WTC11 (cell line): ENCODE results near the gene TMEM145. TPM values are rescaled to one million over a fixed set of nuclear protein-coding genes. Genes with fewer than 3 reads are reported as not detected.

Source experiments
- ATAC-seq: fragments of 200-7000 bp; cut with Tn5 transposase; 2 replicates; pipeline ENCODE4 v1.10.0; 2021; ENCODE audit warnings: mild to moderate bottlenecking, moderate library complexity
- CTCF ChIA-PET: fragments of 300-600 bp; sonication (Branson Sonifier 250); formaldehyde crosslinking; loops from one replicate; lab custom pipeline; 2021; ENCODE audit warnings: antibody characterized with exemption; lab: Charles Lee
- POLR2A ChIA-PET: fragments of 350-600 bp; sonication (Branson Sonifier 250); formaldehyde crosslinking; loops from one replicate; lab custom pipeline; 2021; ENCODE audit warnings: antibody characterized with exemption; lab: Charles Lee
- DNase-seq: peaks from one replicate; pipeline ENCODE4 v3.0.0; 2021; ENCODE audit warnings: low spot score
- H3K27ac Mint-ChIP-seq: 2 replicates; pipeline ENCODE4 v1.8.0; 2021; ENCODE audit warnings: mixed read lengths
- H3K27me3 Mint-ChIP-seq: 2 replicates; pipeline ENCODE4 v1.8.0; 2021; ENCODE audit warnings: low read depth, mild to moderate bottlenecking, moderate library complexity, mixed read lengths
- H3K36me3 Mint-ChIP-seq: 2 replicates; pipeline ENCODE4 v1.8.0; 2021; ENCODE audit warnings: mixed read lengths
- H3K4me1 Mint-ChIP-seq: 2 replicates; pipeline ENCODE4 v1.8.0; 2022; ENCODE audit warnings: mixed read lengths
- H3K4me3 Mint-ChIP-seq: 2 replicates; pipeline ENCODE4 v1.8.0; 2021; ENCODE audit warnings: mild to moderate bottlenecking, moderate library complexity, mixed read lengths
- H3K9me3 Mint-ChIP-seq: 2 replicates; pipeline ENCODE4 v1.8.0; 2021; ENCODE audit warnings: mixed read lengths
- CBFB ChIP-seq: sonication (generic); formaldehyde crosslinking; IDR thresholded peaks from 2 replicates; pipeline ENCODE4 v1.8.1; 2022; ENCODE audit warnings: mild to moderate bottlenecking, low read depth, missing genetic modification reagents
- CREM ChIP-seq: sonication (generic); formaldehyde crosslinking; IDR thresholded peaks from 2 replicates; pipeline ENCODE4 v1.8.1; 2022; ENCODE audit warnings: mild to moderate bottlenecking, missing genetic modification reagents, moderate library complexity
- FOXK1 ChIP-seq: sonication (generic); formaldehyde crosslinking; IDR thresholded peaks from 2 replicates; pipeline ENCODE4 v1.8.0; 2022; ENCODE audit warnings: mild to moderate bottlenecking, moderate library complexity, missing genetic modification reagents
- NFE2L1 ChIP-seq: sonication (generic); formaldehyde crosslinking; IDR thresholded peaks from 2 replicates; pipeline ENCODE4 v1.8.1; 2023; ENCODE audit warnings: missing genetic modification reagents
- RORB ChIP-seq: fragments of 250-450 bp; sonication (Bioruptor Pico); IDR thresholded peaks from 2 replicates; pipeline ENCODE4 v1.9.0; 2021; ENCODE audit warnings: mild to moderate bottlenecking
- SP1 ChIP-seq: sonication (generic); formaldehyde crosslinking; conservative IDR thresholded peaks from 2 replicates; pipeline ENCODE4 v1.8.1; 2022; ENCODE audit warnings: missing genetic modification reagents
- TEAD4 ChIP-seq: sonication (generic); formaldehyde crosslinking; IDR thresholded peaks from 2 replicates; pipeline ENCODE4 v1.8.0; 2022; ENCODE audit warnings: mild to moderate bottlenecking, missing genetic modification reagents
- ZBTB21 ChIP-seq: sonication (generic); formaldehyde crosslinking; IDR thresholded peaks from 2 replicates; pipeline ENCODE4 v1.8.1; 2023; ENCODE audit warnings: mild to moderate bottlenecking, missing genetic modification reagents, borderline replicate concordance
- ZNF232 ChIP-seq: sonication (generic); formaldehyde crosslinking; IDR thresholded peaks from 2 replicates; pipeline ENCODE4 v1.8.0; 2022; ENCODE audit warnings: mild to moderate bottlenecking, missing genetic modification reagents
- ZNF396 ChIP-seq: fragments of 250-450 bp; sonication (Bioruptor Pico); IDR thresholded peaks from 2 replicates; pipeline ENCODE4 v1.8.0; 2021; ENCODE audit warnings: mild to moderate bottlenecking, moderate library complexity, borderline replicate concordance
- ZNF423 ChIP-seq: fragments of 250-450 bp; sonication (Bioruptor Pico); IDR thresholded peaks from 2 replicates; pipeline ENCODE4 v2.1.2; 2022; ENCODE audit warnings: mild to moderate bottlenecking, moderate library complexity
- total RNA-seq: library from RNA; stranded (reverse); gene quantifications from 3 replicates; pipeline ENCODE4 v1.2.3, GENCODE V29; 2021
- TF ChIP-seq, protein P1 (sequence below): sonication (generic); formaldehyde crosslinking; IDR thresholded peaks from 2 replicates; pipeline ENCODE4 v1.8.0; 2022; ENCODE audit warnings: mild to moderate bottlenecking, missing genetic modification reagents
- TF ChIP-seq, protein P2 (sequence below): sonication (generic); formaldehyde crosslinking; IDR thresholded peaks from 2 replicates; pipeline ENCODE4 v1.8.1; 2022; ENCODE audit warnings: mild to moderate bottlenecking, missing genetic modification reagents, moderate library complexity, borderline replicate concordance
- TF ChIP-seq, protein P3 (sequence below): sonication (generic); formaldehyde crosslinking; IDR thresholded peaks from 2 replicates; pipeline ENCODE4 v1.8.0; 2022; ENCODE audit warnings: mild to moderate bottlenecking, missing genetic modification reagents
- TF ChIP-seq, protein P4 (sequence below): fragments of 250-450 bp; sonication (Bioruptor Pico); IDR thresholded peaks from 2 replicates; pipeline ENCODE4 v2.1.2; 2022; ENCODE audit warnings: mild to moderate bottlenecking, moderate library complexity
- TF ChIP-seq, protein P5 (sequence below): sonication (generic); formaldehyde crosslinking; conservative IDR thresholded peaks from 2 replicates; pipeline ENCODE4 v1.8.1; 2023; ENCODE audit warnings: mild to moderate bottlenecking, low read depth, missing genetic modification reagents, moderate library complexity
- TF ChIP-seq, protein P6 (sequence below): sonication (generic); formaldehyde crosslinking; IDR thresholded peaks from 2 replicates; pipeline ENCODE4 v1.8.1; 2023; ENCODE audit warnings: mild to moderate bottlenecking, missing genetic modification reagents, moderate library complexity
- TF ChIP-seq, protein P7 (sequence below): fragments of 250-450 bp; sonication (Bioruptor Pico); IDR thresholded peaks from 2 replicates; pipeline ENCODE4 v1.8.0; 2021; ENCODE audit warnings: mild to moderate bottlenecking

The TMEM145 gene
- total RNA-seq, 1 experiment from 2014 or later: 6.9 TPM

DNA sequence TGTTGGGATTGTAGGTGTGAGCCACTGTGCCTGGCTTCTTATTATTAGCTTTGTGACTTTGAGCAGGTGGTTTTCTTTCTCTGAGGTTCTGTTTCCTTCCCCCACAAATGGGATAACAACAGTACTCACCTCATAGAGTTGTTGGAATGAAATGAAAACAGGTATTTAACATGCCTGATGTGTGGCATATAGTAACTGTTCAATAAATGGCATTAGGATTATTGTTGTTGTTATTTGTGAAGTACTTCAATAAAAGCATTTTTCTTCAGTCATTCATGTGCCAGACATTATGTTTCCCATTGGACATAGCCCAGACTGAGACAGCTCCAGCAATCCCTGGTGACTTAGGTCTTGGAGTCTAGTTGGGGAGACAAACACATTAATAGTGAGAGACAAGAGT lies 13.9 kb downstream of the TMEM145 start:
- CTCF ChIA-PET: interaction anchor here (2.0 kb wide), 1 partner anchor 16 kb away, joined by 12 read pairs; no protein-coding TSS in a partner anchor
- POLR2A ChIA-PET: no interaction called here
- no peak overlapping the region; the same call in 1 of the 2 replicates for H3K27ac Mint-ChIP-seq

DNA sequence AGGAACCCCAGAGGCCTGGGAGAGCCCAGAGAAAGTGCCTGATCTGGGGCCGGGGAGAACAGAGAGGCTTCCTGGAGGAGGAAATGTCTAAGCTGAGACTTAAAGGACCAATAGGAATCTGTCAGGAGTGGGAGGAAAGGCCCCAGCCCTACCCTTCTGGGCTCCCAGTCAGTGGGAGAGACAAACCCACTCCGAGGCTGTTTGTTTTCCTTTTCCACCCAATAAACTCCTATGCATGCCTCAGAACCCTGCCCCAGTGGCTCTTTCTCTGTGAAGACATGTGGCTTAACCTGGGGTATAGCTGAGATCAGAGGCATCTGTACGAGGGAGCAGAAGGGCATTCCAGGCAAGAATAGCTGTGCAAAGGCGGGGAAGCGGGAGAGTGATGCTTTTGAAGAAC lies 14.3 kb downstream of the TMEM145 start:
- Mint-ChIP-seq H3K9me3 (no peaks in the 10 kb centered on the region), H3K4me3 (peak overlapping the region; percentile 95), H3K27me3 (peaks cover 18% of the 10 kb centered on the region), H3K36me3 (no peaks in the 10 kb centered on the region), H3K4me1 (peaks cover 27% of the 10 kb centered on the region), H3K27ac (no peak overlapping the region)
- TF ChIP-seq ZNF232 (CRISPR knock-in tag): no peak
- TF ChIP-seq NFE2L1 (CRISPR knock-in tag): no peak
- no peak for TF ChIP-seq ZBTB21 (CRISPR knock-in tag)
- no peak for TF ChIP-seq ZNF423
- TF ChIP-seq SP1 (CRISPR knock-in tag): no peak
- TF ChIP-seq, protein P1, sequence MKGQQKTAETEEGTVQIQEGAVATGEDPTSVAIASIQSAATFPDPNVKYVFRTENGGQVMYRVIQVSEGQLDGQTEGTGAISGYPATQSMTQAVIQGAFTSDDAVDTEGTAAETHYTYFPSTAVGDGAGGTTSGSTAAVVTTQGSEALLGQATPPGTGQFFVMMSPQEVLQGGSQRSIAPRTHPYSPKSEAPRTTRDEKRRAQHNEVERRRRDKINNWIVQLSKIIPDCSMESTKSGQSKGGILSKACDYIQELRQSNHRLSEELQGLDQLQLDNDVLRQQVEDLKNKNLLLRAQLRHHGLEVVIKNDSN (CRISPR knock-in tag): no peak
- TF ChIP-seq, protein P2, sequence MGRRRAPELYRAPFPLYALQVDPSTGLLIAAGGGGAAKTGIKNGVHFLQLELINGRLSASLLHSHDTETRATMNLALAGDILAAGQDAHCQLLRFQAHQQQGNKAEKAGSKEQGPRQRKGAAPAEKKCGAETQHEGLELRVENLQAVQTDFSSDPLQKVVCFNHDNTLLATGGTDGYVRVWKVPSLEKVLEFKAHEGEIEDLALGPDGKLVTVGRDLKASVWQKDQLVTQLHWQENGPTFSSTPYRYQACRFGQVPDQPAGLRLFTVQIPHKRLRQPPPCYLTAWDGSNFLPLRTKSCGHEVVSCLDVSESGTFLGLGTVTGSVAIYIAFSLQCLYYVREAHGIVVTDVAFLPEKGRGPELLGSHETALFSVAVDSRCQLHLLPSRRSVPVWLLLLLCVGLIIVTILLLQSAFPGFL: no peak
- TF ChIP-seq, protein P3, sequence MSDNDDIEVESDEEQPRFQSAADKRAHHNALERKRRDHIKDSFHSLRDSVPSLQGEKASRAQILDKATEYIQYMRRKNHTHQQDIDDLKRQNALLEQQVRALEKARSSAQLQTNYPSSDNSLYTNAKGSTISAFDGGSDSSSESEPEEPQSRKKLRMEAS (CRISPR knock-in tag): no peak
- no peak for TF ChIP-seq RORB (CRISPR knock-in tag)
- TF ChIP-seq, protein P4, sequence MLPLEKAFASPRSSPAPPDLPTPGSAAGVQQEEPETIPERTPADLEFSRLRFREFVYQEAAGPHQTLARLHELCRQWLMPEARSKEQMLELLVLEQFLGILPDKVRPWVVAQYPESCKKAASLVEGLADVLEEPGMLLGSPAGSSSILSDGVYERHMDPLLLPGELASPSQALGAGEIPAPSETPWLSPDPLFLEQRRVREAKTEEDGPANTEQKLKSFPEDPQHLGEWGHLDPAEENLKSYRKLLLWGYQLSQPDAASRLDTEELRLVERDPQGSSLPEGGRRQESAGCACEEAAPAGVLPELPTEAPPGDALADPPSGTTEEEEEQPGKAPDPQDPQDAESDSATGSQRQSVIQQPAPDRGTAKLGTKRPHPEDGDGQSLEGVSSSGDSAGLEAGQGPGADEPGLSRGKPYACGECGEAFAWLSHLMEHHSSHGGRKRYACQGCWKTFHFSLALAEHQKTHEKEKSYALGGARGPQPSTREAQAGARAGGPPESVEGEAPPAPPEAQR (CRISPR knock-in tag): no peak
- TF ChIP-seq, protein P5, sequence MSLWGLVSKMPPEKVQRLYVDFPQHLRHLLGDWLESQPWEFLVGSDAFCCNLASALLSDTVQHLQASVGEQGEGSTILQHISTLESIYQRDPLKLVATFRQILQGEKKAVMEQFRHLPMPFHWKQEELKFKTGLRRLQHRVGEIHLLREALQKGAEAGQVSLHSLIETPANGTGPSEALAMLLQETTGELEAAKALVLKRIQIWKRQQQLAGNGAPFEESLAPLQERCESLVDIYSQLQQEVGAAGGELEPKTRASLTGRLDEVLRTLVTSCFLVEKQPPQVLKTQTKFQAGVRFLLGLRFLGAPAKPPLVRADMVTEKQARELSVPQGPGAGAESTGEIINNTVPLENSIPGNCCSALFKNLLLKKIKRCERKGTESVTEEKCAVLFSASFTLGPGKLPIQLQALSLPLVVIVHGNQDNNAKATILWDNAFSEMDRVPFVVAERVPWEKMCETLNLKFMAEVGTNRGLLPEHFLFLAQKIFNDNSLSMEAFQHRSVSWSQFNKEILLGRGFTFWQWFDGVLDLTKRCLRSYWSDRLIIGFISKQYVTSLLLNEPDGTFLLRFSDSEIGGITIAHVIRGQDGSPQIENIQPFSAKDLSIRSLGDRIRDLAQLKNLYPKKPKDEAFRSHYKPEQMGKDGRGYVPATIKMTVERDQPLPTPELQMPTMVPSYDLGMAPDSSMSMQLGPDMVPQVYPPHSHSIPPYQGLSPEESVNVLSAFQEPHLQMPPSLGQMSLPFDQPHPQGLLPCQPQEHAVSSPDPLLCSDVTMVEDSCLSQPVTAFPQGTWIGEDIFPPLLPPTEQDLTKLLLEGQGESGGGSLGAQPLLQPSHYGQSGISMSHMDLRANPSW (CRISPR knock-in tag): no peak
- no peak for TF ChIP-seq FOXK1 (CRISPR knock-in tag)
- TF ChIP-seq CBFB: no peak
- no peak for TF ChIP-seq ZNF396 (CRISPR knock-in tag)
- POLR2A ChIA-PET: no interaction called here
- no peak for DNase-seq
- ATAC-seq: no peak
- CTCF ChIA-PET: interaction anchor here (2.0 kb wide), 1 partner anchor 15 kb away, joined by 12 read pairs; no protein-coding TSS in a partner anchor

More for the DNA sequence above, 13.9 kb downstream of the TMEM145 start:
- TF ChIP-seq ZNF396 (CRISPR knock-in tag): no peak
- TF ChIP-seq CREM (CRISPR knock-in tag): no peak
- no peak for ATAC-seq
- peaks cover 23% of the 10 kb centered on the region for H3K27me3 Mint-ChIP-seq
- no peaks in the 10 kb centered on the region for H3K9me3 Mint-ChIP-seq
- H3K4me3 Mint-ChIP-seq: peak overlapping the region; percentile 95
- peaks cover 27% of the 10 kb centered on the region for H3K4me1 Mint-ChIP-seq
- no peak for DNase-seq
- H3K36me3 Mint-ChIP-seq: no peaks in the 10 kb centered on the region

DNA sequence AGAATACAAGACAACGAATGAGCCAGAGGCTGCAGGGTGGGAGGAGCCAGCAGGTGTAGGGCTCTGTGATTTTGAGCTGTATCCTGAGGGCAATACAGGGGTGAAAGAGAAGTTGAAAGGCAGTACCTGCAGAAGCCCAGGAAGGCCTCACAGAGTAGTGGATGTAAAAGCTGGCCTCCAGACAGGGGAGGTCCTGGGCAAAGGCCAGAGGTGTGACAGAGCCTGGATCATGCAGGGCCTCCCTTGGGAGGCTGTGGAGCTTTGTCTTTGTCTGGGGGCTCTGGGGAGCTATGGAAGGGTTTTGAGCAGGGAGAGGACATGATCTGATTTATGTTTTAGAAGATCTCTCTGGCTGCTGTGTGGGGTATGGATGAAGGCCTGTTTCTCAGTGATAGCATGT lies 15.0 kb downstream of the TMEM145 start:
- no peak for DNase-seq
- Mint-ChIP-seq H3K9me3 (no peaks in the 10 kb centered on the region), H3K27me3 (peaks cover 11% of the 10 kb centered on the region), H3K36me3 (no peaks in the 10 kb centered on the region), H3K27ac (peak overlapping the region; percentile 18; the same call in 1 of the 2 replicates), H3K4me1 (peaks cover 27% of the 10 kb centered on the region), H3K4me3 (no peak overlapping the region)
- ATAC-seq: no peak
- CTCF ChIA-PET: interaction anchor here (0.6 to 2.0 kb wide), 2 partner anchors 15 to 48 kb away, joined by 4 to 12 read pairs; no protein-coding TSS in a partner anchor
- POLR2A ChIA-PET: no interaction called here
- TF ChIP-seq, protein P4 (CRISPR knock-in tag): no peak
- TF ChIP-seq CREM (CRISPR knock-in tag) (no peak), TEAD4 (no peak)
- TF ChIP-seq, protein P6, sequence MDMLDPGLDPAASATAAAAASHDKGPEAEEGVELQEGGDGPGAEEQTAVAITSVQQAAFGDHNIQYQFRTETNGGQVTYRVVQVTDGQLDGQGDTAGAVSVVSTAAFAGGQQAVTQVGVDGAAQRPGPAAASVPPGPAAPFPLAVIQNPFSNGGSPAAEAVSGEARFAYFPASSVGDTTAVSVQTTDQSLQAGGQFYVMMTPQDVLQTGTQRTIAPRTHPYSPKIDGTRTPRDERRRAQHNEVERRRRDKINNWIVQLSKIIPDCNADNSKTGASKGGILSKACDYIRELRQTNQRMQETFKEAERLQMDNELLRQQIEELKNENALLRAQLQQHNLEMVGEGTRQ: no peak
- TF ChIP-seq, protein P2: no peak
- TF ChIP-seq, protein P7, sequence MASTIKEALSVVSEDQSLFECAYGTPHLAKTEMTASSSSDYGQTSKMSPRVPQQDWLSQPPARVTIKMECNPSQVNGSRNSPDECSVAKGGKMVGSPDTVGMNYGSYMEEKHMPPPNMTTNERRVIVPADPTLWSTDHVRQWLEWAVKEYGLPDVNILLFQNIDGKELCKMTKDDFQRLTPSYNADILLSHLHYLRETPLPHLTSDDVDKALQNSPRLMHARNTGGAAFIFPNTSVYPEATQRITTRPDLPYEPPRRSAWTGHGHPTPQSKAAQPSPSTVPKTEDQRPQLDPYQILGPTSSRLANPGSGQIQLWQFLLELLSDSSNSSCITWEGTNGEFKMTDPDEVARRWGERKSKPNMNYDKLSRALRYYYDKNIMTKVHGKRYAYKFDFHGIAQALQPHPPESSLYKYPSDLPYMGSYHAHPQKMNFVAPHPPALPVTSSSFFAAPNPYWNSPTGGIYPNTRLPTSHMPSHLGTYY (CRISPR knock-in tag): no peak
